Gastroesophageal sphincter (tissue), 3 donors: ENCODE results near the gene SKOR2.

Experiments
- CTCF ChIP-seq, 4 experiments: fragments of 200-600 bp in 2 of 4; fragments of 450-650 bp in 2 of 4; sonication (generic) in 1 of 4; IDR thresholded peaks; one replicate each; pipeline ENCODE4 v1.5.1; 2017 to 2019; ENCODE audit warnings: antibody characterized with exemption in 4 of 4, mild to moderate bottlenecking in 2 of 4, moderate library complexity in 2 of 4
- EP300 ChIP-seq: sonication (generic); formaldehyde crosslinking; IDR thresholded peaks from one replicate; pipeline ENCODE4 v1.6.1; 2017; ENCODE audit warnings: antibody characterized with exemption, mild to moderate bottlenecking
- POLR2A ChIP-seq, 2 donors: fragments of 450-650 bp; IDR thresholded peaks; one replicate each; pipeline ENCODE4 v1.6.1; 2017; ENCODE audit warnings: antibody characterized with exemption in 2 of 2, mild to moderate bottlenecking in 2 of 2, moderate library complexity in 1 of 2
- POLR2AphosphoS5 ChIP-seq: sonication (generic); formaldehyde crosslinking; IDR thresholded peaks from one replicate; pipeline ENCODE4 v1.6.1; 2017; ENCODE audit warnings: antibody characterized with exemption

- TF ChIP-seq CTCF (IDR thresholded peaks at IDR 0.05) (no peak), POLR2A (IDR thresholded peaks at IDR 0.05) (no peak), POLR2AphosphoS5 (no peak), EP300 (no peak)
Observed at GRCh38 chr18:47209171-47209570, 42.3 kb downstream of the SKOR2 start.
